Smooth muscle cell of the brain vasculature (primary cell): ENCODE data around the gene SLC39A2.

ENCODE experiments used
- DNase-seq: peaks from one replicate; pipeline ENCODE4 v3.0.0-alpha.2; 2012; ENCODE audit warnings: low read depth, low spot score

Gene SLC39A2

GRCh38 chr14:21043974-21044618, 45.0 kb downstream of the SLC39A2 start:
- DNase-seq: no peak

- DNase-seq: no peak
These were observed 48.3 kb downstream of the SLC39A2 start for GRCh38 chr14:21047378-21047781.

- no peak for DNase-seq
These were observed 49.5 kb downstream of the SLC39A2 start for GRCh38 chr14:21048638-21049037.

- no peak for DNase-seq
These were observed 50.2 kb downstream of the SLC39A2 start for GRCh38 chr14:21049271-21049673.

GRCh38 chr14:21050597-21050996, 51.5 kb downstream of the SLC39A2 start:
- DNase-seq: no peak
